ENCODE data around the gene FMO5.

FMO5 gene

DNA sequence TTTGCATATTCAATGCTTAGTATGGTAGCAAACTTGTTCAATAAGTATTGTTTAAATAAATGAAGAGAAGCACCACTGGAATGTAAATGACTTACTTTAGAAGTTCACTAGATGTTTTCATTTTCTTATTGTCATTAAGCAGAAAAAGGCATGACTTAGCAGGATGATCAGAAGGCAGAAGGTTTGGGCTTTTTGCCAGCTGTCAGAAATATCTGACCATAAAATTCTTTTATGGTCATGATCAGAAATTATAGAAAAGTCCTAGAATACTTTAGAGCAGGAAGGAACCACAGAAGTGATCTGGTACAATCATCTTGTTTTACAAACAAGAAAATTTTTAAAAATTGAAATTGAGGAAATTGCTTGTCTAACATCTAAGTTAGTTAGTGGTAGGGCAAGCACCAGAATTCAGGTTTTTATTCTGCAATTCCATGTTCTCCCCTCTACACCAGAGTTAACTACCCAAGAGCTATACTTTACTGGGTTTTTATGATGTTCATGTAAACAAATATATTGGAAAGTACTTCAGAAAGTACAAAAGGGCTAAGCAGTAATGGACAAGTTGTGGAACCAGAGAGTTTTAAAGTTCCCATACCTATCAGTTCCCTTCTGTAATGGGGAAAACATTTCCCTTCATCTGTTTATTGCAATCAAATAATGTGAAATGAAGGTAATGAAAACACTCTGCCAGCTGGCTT, 10.1 kb downstream of the FMO5 start:
- Histone ChIP-seq H3K27ac (ENCODE audit: extremely low read depth, low read depth, low read length) (no peak overlapping the region), H3K4me1 (ENCODE audit: control insufficient read depth, insufficient read depth, low read length) (no peaks in the 10 kb centered on the region), H3K9me3 (ENCODE audit: control insufficient read depth, insufficient read depth, low read depth, low read length) (no peaks in the 10 kb centered on the region), H3K36me3 (ENCODE audit: control insufficient read depth in 2 of 2, insufficient read depth in 1 of 2, low read length in 2 of 2) (no peaks in the 10 kb centered on the region), H3K4me3 (ENCODE audit: low read depth, low read length) (no peak overlapping the region)
- CTCF ChIA-PET = no interaction called here
- TF ChIP-seq PRDM4 (tag by site-specific recombination; IDR thresholded peaks at IDR 0.05) = no peak
- TF ChIP-seq PRDM6 (tag by site-specific recombination; IDR thresholded peaks at IDR 0.05) = peak; percentile 51
- no peak for TF ChIP-seq ZXDB (tag by site-specific recombination; IDR thresholded peaks at IDR 0.05)
- POLR2A ChIA-PET = no interaction called here

DNA sequence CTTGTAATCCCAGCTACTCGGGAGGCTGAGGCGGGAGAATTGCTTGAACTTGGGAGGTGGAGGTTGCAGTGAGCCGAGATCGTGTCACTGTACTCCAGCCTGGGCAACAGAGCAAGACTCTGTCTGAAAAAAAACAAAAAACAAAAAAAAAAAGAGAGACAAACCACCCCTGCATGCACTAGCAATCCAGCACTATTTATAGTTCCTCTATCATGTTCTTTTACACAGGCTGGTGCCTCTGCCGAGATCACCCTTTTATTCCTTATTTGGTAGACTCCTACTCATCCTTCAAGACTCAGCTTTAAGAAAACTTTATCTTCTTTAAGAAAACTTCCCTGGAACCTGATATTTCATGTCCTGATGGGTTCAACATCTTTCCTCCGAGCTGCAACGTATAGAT, 10.8 kb downstream of the FMO5 start:
- H3K9me3 ChIP-seq (ENCODE audit: control insufficient read depth, insufficient read depth, low read depth, low read length) = no peaks in the 10 kb centered on the region
- no peak overlapping the region for H3K4me3 ChIP-seq (ENCODE audit: low read depth, low read length)
- no peaks in the 10 kb centered on the region for H3K4me1 ChIP-seq (ENCODE audit: control insufficient read depth, insufficient read depth, low read length)
- TF ChIP-seq ZNF660 (tag by site-specific recombination; IDR thresholded peaks at IDR 0.05) = peak; percentile 64; the same call in 1 of the 2 replicates
- TF ChIP-seq ZFP37 (tag by site-specific recombination; IDR thresholded peaks at IDR 0.05) = no peak
- no peak for TF ChIP-seq ZNF791 (tag by site-specific recombination; IDR thresholded peaks at IDR 0.05)
- peak; percentile 64 for TF ChIP-seq PRDM10 (tag by site-specific recombination; IDR thresholded peaks at IDR 0.05)
- POLR2A ChIA-PET = no interaction called here
- no peaks in the 10 kb centered on the region for H3K36me3 ChIP-seq (ENCODE audit: control insufficient read depth in 2 of 2, insufficient read depth in 1 of 2, low read length in 2 of 2)
- H3K27ac ChIP-seq (ENCODE audit: extremely low read depth, low read depth, low read length) = no peak overlapping the region
- CTCF ChIA-PET = interaction anchor here (0.9 kb wide), 1 partner anchor 29 kb away, joined by 3 read pairs; no protein-coding TSS in a partner anchor

DNA sequence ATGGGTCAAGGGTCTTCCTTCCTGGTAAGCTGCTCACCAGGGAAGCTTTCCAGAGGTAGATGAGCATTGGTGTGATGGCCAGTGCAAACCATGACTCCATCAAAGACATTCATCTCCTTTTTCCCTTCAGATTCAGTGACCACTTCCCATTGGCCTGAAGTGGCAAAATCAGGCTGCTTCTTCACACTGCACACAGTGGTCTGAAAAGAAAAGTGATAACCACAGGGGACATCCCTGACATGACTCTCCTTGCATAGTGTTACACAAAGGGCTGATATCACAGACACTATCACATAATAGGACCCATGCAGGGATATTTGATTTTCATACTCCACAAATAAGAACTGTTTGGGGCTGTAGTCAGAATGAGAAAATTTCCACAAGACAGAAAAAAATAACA, 11.9 kb downstream of the FMO5 start:
- no peaks in the 10 kb centered on the region for H3K36me3 ChIP-seq (ENCODE audit: control insufficient read depth in 2 of 2, insufficient read depth in 1 of 2, low read length in 2 of 2)
- no peaks in the 10 kb centered on the region for H3K4me1 ChIP-seq (ENCODE audit: control insufficient read depth, insufficient read depth, low read length)
- no peak for TF ChIP-seq ZNF600 (tag by site-specific recombination; IDR thresholded peaks at IDR 0.05)
- TF ChIP-seq, protein P1, sequence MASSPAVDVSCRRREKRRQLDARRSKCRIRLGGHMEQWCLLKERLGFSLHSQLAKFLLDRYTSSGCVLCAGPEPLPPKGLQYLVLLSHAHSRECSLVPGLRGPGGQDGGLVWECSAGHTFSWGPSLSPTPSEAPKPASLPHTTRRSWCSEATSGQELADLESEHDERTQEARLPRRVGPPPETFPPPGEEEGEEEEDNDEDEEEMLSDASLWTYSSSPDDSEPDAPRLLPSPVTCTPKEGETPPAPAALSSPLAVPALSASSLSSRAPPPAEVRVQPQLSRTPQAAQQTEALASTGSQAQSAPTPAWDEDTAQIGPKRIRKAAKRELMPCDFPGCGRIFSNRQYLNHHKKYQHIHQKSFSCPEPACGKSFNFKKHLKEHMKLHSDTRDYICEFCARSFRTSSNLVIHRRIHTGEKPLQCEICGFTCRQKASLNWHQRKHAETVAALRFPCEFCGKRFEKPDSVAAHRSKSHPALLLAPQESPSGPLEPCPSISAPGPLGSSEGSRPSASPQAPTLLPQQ (tag by site-specific recombination; IDR thresholded peaks at IDR 0.05) = no peak
- TF ChIP-seq OVOL3 (tag by site-specific recombination; IDR thresholded peaks at IDR 0.05) = no peak
- no peak for TF ChIP-seq SP3 (tag by site-specific recombination; IDR thresholded peaks at IDR 0.05)
- TF ChIP-seq TRIM28 (IDR thresholded peaks at IDR 0.05; ENCODE audit: borderline replicate concordance, low read length) = no peak
- no peak for TF ChIP-seq PATZ1 (tag by site-specific recombination; IDR thresholded peaks at IDR 0.05)
- TF ChIP-seq, protein P2, sequence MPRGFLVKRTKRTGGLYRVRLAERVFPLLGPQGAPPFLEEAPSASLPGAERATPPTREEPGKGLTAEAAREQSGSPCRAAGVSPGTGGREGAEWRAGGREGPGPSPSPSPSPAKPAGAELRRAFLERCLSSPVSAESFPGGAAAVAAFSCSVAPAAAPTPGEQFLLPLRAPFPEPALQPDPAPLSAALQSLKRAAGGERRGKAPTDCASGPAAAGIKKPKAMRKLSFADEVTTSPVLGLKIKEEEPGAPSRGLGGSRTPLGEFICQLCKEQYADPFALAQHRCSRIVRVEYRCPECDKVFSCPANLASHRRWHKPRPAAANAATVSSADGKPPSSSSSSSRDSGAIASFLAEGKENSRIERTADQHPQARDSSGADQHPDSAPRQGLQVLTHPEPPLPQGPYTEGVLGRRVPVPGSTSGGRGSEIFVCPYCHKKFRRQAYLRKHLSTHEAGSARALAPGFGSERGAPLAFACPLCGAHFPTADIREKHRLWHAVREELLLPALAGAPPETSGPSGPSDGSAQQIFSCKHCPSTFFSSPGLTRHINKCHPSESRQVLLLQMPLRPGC (tag by site-specific recombination; IDR thresholded peaks at IDR 0.05) = no peak
- TF ChIP-seq HOXC10 (CRISPR knock-in tag; IDR thresholded peaks at IDR 0.05) = no peak
- TF ChIP-seq ZNF184 (tag by site-specific recombination; IDR thresholded peaks at IDR 0.05) = no peak
- no peak overlapping the region for H3K27ac ChIP-seq (ENCODE audit: extremely low read depth, low read depth, low read length)
- CTCF ChIA-PET = interaction anchor here (0.9 kb wide), 1 partner anchor 30 kb away, joined by 3 read pairs; no protein-coding TSS in a partner anchor
- H3K9me3 ChIP-seq (ENCODE audit: control insufficient read depth, insufficient read depth, low read depth, low read length) = no peaks in the 10 kb centered on the region
- POLR2A ChIA-PET = no interaction called here
- H3K4me3 ChIP-seq (ENCODE audit: low read depth, low read length) = no peak overlapping the region
